AG10803 (cell line): ENCODE measurements around the gene KCNH2.

ENCODE experiments used
- DNase-seq: peaks from one replicate; pipeline ENCODE4 v3.0.0; 2010; ENCODE audit warnings: low read depth
- H3K4me3 ChIP-seq: 2 replicates; pipeline ENCODE4 v1.5.1; 2011; ENCODE audit warnings: mild to moderate bottlenecking, low read length, control low read depth
- TF ChIP-seq, protein P1 (sequence below): conservative IDR thresholded peaks from 2 replicates; pipeline ENCODE4 v1.5.1; 2011; ENCODE audit warnings: mild to moderate bottlenecking, low read length, control low read depth, inconsistent platforms

Gene KCNH2

GRCh38 chr7:151006590-151007300 is 28.6 kb upstream of the KCNH2 start:
- DNase-seq: no peak
- no peak overlapping the region for H3K4me3 ChIP-seq
- TF ChIP-seq, protein P1, sequence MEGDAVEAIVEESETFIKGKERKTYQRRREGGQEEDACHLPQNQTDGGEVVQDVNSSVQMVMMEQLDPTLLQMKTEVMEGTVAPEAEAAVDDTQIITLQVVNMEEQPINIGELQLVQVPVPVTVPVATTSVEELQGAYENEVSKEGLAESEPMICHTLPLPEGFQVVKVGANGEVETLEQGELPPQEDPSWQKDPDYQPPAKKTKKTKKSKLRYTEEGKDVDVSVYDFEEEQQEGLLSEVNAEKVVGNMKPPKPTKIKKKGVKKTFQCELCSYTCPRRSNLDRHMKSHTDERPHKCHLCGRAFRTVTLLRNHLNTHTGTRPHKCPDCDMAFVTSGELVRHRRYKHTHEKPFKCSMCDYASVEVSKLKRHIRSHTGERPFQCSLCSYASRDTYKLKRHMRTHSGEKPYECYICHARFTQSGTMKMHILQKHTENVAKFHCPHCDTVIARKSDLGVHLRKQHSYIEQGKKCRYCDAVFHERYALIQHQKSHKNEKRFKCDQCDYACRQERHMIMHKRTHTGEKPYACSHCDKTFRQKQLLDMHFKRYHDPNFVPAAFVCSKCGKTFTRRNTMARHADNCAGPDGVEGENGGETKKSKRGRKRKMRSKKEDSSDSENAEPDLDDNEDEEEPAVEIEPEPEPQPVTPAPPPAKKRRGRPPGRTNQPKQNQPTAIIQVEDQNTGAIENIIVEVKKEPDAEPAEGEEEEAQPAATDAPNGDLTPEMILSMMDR: no peak

DNA sequence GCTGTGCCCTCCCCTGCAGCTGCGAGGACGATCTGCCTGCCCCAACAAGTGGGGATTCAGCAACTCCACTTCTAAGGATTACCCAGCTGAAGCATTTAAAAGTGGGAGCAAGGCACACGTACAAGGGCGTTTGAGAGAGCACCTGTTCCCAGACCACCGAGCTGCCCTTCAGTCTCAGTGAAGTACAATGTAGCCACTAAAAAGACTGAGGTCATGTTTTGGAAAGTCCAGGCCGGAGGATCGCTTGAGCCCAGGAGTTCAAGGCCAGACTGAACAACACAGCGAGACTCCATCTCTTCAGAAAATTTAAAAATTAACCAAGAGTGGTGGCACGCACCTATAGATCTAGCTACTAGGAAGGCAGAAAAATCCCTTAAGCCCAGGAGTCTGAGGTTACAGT is 27.4 kb upstream of the KCNH2 start:
- DNase-seq: no peak
- TF ChIP-seq, protein P1: no peak
- no peak overlapping the region for H3K4me3 ChIP-seq

DNA sequence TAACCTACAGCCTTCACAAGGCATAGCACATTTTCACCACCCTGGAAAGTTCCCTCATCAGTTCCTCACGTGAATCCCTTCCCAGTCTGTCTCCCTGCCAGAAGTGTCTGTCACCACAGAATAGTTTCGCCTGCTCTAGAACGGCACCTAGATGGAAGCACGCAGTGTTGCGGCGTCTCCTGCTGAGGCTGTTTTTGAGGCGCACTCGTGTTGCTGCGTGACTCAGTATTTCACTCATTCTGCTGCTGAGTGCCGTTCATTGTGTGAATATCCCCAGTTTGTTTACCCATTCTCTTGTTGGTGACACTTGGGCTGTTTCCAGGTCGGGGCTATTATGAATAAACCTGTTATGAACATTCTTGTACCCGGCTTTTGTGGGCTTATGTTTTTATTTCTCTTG is 25.5 kb upstream of the KCNH2 start:
- DNase-seq: no peak
- TF ChIP-seq, protein P1: no peak

GRCh38 chr7:151001546-151001945 is 23.4 kb upstream of the KCNH2 start:
- no peak for DNase-seq
- H3K4me3 ChIP-seq: no peak overlapping the region
- TF ChIP-seq, protein P1: no peak

More for the DNA sequence above, 25.5 kb upstream of the KCNH2 start:
- H3K4me3 ChIP-seq: no peak overlapping the region

- no peak for DNase-seq
- TF ChIP-seq, protein P1: no peak
- no peak overlapping the region for H3K4me3 ChIP-seq
These were observed 22.9 kb upstream of the KCNH2 start for GRCh38 chr7:151000897-151001495.

GRCh38 chr7:150999497-151000230 is 21.5 kb upstream of the KCNH2 start:
- TF ChIP-seq, protein P1: no peak
- H3K4me3 ChIP-seq: no peak overlapping the region
- DNase-seq: no peak
